A673 (cell line): ENCODE results near the gene PTK7.

ENCODE experiments used
- EZH2 ChIP-seq: fragments of 200-600 bp; sonication (generic); IDR thresholded peaks from 2 replicates; pipeline ENCODE4 v1.6.1; 2017; ENCODE audit warnings: borderline replicate concordance, low read depth, mild to moderate bottlenecking, mixed read lengths, antibody characterized with exemption, low read length; ENCODE audit not compliant: poor library complexity, severe bottlenecking
- TF ChIP-seq, protein P1 (sequence below): fragments of 300-800, 200-600 bp; sonication (generic); conservative IDR thresholded peaks from 2 replicates; pipeline ENCODE4 v1.5.1; 2017; ENCODE audit warnings: low read depth, mild to moderate bottlenecking, antibody characterized with exemption, low read length, moderate library complexity, mixed read lengths

DNA sequence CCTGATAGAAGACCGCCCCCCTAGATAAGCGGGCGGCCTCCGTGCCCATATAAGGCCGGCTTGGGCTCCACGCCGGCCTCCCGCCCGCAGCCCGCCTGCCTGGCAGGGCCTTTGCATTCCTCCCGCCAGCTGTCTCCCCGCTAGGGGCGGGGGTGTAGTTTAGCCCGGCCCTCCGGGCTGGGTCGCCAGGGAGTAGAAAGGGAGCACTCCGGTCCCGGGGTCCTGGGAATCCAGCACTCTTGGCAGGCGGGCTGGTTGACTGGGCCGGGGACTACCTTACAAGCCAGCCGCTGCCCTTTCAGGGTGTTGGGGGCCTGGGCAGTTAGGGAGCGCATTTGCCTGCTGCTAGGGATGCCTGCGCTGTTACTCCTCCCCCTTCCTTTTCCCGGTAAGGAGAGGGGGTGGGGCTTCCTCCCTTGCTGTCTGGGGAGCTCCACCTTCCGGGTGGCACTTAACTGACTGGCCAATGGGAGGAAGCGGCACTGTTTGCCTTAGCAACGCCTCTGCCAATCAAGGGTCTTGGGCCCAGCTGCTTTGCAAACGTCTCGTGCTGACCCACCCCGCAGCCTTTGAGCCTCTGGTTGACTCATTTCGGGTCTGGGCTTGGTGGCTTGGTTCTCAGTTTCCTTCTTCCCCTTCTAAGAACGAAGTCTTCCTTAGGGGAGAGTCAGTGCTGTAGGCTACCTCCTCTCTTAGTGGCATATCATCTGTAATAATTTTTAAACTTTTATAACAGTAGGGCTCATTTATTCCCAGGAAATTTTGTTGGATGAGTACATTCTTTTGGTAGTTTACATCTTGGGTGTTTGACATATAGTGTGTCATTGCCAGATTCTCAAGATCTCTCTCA lies 98.4 kb downstream of the PTK7 start:
- TF ChIP-seq, protein P1, sequence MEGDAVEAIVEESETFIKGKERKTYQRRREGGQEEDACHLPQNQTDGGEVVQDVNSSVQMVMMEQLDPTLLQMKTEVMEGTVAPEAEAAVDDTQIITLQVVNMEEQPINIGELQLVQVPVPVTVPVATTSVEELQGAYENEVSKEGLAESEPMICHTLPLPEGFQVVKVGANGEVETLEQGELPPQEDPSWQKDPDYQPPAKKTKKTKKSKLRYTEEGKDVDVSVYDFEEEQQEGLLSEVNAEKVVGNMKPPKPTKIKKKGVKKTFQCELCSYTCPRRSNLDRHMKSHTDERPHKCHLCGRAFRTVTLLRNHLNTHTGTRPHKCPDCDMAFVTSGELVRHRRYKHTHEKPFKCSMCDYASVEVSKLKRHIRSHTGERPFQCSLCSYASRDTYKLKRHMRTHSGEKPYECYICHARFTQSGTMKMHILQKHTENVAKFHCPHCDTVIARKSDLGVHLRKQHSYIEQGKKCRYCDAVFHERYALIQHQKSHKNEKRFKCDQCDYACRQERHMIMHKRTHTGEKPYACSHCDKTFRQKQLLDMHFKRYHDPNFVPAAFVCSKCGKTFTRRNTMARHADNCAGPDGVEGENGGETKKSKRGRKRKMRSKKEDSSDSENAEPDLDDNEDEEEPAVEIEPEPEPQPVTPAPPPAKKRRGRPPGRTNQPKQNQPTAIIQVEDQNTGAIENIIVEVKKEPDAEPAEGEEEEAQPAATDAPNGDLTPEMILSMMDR: 0 out of 2 replicates have a peak, but pooled peaks have one; percentile 19
- TF ChIP-seq EZH2: no peak
